Breast epithelium (tissue), 4 donors: Measurements from ENCODE around the gene ACTMAP. TPM values are rescaled to one million over a fixed set of nuclear protein-coding genes. Genes with fewer than 3 reads are reported as not detected.
A peak's percentile ranks its signal among the peaks of the same experiment; 100 is the strongest.
"Not testable (repeated sequence)": the region's sequence is repeated elsewhere in the genome, so short reads cannot be mapped to it uniquely, and the experiment has no call there.

ENCODE experiments used
- DNase-seq, 2 donors: peaks; one replicate each; pipeline ENCODE4 v3.0.0-alpha.2; 2019; ENCODE audit warnings: low spot score in 2 of 2
- H3K27ac ChIP-seq, 2 donors: fragments of 200-600 bp; sonication (generic) in 1 of 2; one replicate each; pipeline ENCODE4 v1.5.1; 2016 to 2019; ENCODE audit warnings: mild to moderate bottlenecking in 1 of 2
- H3K27me3 ChIP-seq, 2 donors: fragments of 200-600 bp; sonication (generic) in 1 of 2; one replicate each; pipeline versions ENCODE4 v1.5.1 to v1.6.0; 2017 to 2019; ENCODE audit warnings: control low read depth in 1 of 2, mild to moderate bottlenecking in 1 of 2
- H3K36me3 ChIP-seq: fragments of 200-600 bp; one replicate; pipeline ENCODE4 v1.5.1; 2019
- H3K4me1 ChIP-seq, 2 donors: fragments of 200-600 bp; sonication (generic); one replicate each; pipeline ENCODE4 v1.5.1; 2016 to 2019; ENCODE audit warnings: control low read depth in 1 of 2
- H3K4me3 ChIP-seq, 3 donors: fragments of 200-600 bp; sonication (generic); 1 replicate in 2 of 3; 2 replicates in 1 of 3; pipeline ENCODE4 v1.5.1; 2016 to 2019; ENCODE audit warnings: mild to moderate bottlenecking in 3 of 3, moderate library complexity in 2 of 3
- H3K9me3 ChIP-seq, 2 donors: fragments of 200-600 bp; sonication (generic) in 1 of 2; one replicate each; pipeline ENCODE4 v1.5.1; 2016 to 2019; ENCODE audit warnings: control low read depth in 1 of 2
- CTCF ChIP-seq, 3 donors: fragments of 450-650 bp; IDR thresholded peaks; one replicate each; pipeline ENCODE4 v1.5.1; 2016 to 2017; ENCODE audit warnings: antibody characterized with exemption in 3 of 3, mild to moderate bottlenecking in 3 of 3, moderate library complexity in 3 of 3
- POLR2A ChIP-seq: fragments of 450-650 bp; IDR thresholded peaks from one replicate; pipeline ENCODE4 v1.6.1; 2016; ENCODE audit warnings: antibody characterized with exemption, mild to moderate bottlenecking, moderate library complexity
- POLR2AphosphoS5 ChIP-seq, 3 donors: sonication (generic); formaldehyde crosslinking; IDR thresholded peaks; one replicate each; pipeline ENCODE4 v1.6.1; 2017; ENCODE audit warnings: antibody characterized with exemption in 3 of 3
- intact Hi-C: fragments of 100-400 bp; cut with DNase I; formaldehyde crosslinking; loops from one replicate; pipeline ENCODE4 v1.15.1; 2023; ENCODE audit warnings: low total_unique reads
- total RNA-seq, 3 donors: library from RNA; depleted of rRNA; stranded (reverse); fragments of >200 nt; gene quantifications; one replicate each; pipeline ENCODE4 v1.1.0, GENCODE V29; 2016

ACTMAP gene
- total RNA-seq, 3 donors from 2014 or later, result 2.6 to 3.2 (median 2.9) TPM

GRCh38 chr19:40774916-40775631, 24.8 kb upstream of the ACTMAP start, which contains the start of gene MIA:
TSS of gene MIA (plus strand) at chr19:40775521. CDS start at chr19:40775543, 22 bp downstream.
- DNase-seq, result peak in 1 of 2 donors; percentile 58
- Histone ChIP-seq H3K9me3 (no peaks in the 10 kb centered on the region), H3K27me3 (no peaks in the 10 kb centered on the region), H3K27ac (peak within 1 kb of the TSS; percentile 95 to 97), H3K4me3 (peak within 1 kb of the TSS in 2 of 3 donors; percentile 61 to 78), H3K36me3 (no peaks in the 10 kb centered on the region), H3K4me1 (peaks cover 5 to 8% of the 10 kb centered on the region in 2 donors)
- intact Hi-C loops, result no loop called here
- no peak for TF ChIP-seq CTCF (IDR thresholded peaks at IDR 0.05)
- peak in 1 of 3 donors; percentile 26 for TF ChIP-seq POLR2AphosphoS5 (IDR thresholded peaks at IDR 0.05)

- H3K4me3 ChIP-seq, H3K4me1 ChIP-seq, H3K36me3 ChIP-seq, H3K9me3 ChIP-seq, H3K27ac ChIP-seq, H3K27me3 ChIP-seq, DNase-seq, intact Hi-C loops: not testable (repeated sequence)
Measured at GRCh38 chr19:40771101-40771862, 21.0 kb upstream of the ACTMAP start.

- no peak for DNase-seq
- Histone ChIP-seq H3K9me3 (no peaks in the 10 kb centered on the region), H3K27ac (no peak overlapping the region), H3K4me3 (no peak overlapping the region), H3K4me1 (no peaks in the 10 kb centered on the region), H3K27me3 (no peaks in the 10 kb centered on the region), H3K36me3 (no peaks in the 10 kb centered on the region)
- intact Hi-C loops, result no loop called here
- no peak for TF ChIP-seq CTCF (IDR thresholded peaks at IDR 0.05)
- TF ChIP-seq POLR2AphosphoS5 (IDR thresholded peaks at IDR 0.05), result no peak
- no peak for TF ChIP-seq POLR2A
Measured at GRCh38 chr19:40768869-40769268, 18.6 kb upstream of the ACTMAP start.

- H3K9me3 ChIP-seq, H3K4me1 ChIP-seq, DNase-seq, intact Hi-C loops, H3K27me3 ChIP-seq, H3K4me3 ChIP-seq, H3K27ac ChIP-seq: not testable (repeated sequence)
- H3K36me3 ChIP-seq, result peaks cover 13% of the 10 kb centered on the region
Measured at GRCh38 chr19:40766385-40766784, 16.1 kb upstream of the ACTMAP start.

GRCh38 chr19:40763963-40764362, 13.7 kb upstream of the ACTMAP start:
- DNase-seq, result no peak
- H3K4me1 ChIP-seq, result no peaks in the 10 kb centered on the region
- no peak overlapping the region for H3K27ac ChIP-seq
- TF ChIP-seq POLR2A, result no peak
- no peak for TF ChIP-seq CTCF (IDR thresholded peaks at IDR 0.05)
- TF ChIP-seq POLR2AphosphoS5 (IDR thresholded peaks at IDR 0.05), result no peak
- no peak overlapping the region for H3K4me3 ChIP-seq
- no peaks in the 10 kb centered on the region for H3K27me3 ChIP-seq
- intact Hi-C loops, result no loop called here
- H3K9me3 ChIP-seq, result no peaks in the 10 kb centered on the region
- H3K36me3 ChIP-seq, result peaks cover 22% of the 10 kb centered on the region

GRCh38 chr19:40763526-40763925, 13.2 kb upstream of the ACTMAP start:
- no peak for DNase-seq
- no peaks in the 10 kb centered on the region for H3K4me1 ChIP-seq
- H3K9me3 ChIP-seq, result no peaks in the 10 kb centered on the region
- H3K27me3 ChIP-seq, result no peaks in the 10 kb centered on the region
- intact Hi-C loops, result no loop called here
- TF ChIP-seq POLR2A (no peak), CTCF (IDR thresholded peaks at IDR 0.05) (no peak), POLR2AphosphoS5 (IDR thresholded peaks at IDR 0.05) (no peak)
- H3K27ac ChIP-seq, result no peak overlapping the region
- peaks cover 22% of the 10 kb centered on the region for H3K36me3 ChIP-seq
- no peak overlapping the region for H3K4me3 ChIP-seq
